Measurements from ENCODE around the gene SLC22A23.

Gene SLC22A23

DNA sequence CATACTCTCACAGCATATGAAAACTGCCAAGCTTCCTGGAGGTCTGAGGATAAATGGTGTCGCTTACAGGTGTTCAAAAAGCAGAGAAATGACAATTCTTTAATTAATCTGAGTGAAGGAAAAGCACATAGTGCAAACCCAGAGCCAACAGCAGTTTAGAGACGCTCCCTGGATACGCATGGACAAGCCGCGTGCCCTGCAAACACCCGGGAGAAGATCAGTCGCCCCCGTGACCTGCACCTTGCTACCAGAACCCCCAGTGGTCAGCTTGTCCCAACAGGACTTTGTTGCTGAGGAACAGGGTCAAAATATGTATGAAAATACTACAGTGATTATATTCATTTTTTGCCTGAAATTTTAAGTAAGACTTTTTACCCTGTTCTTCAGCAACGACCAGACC is 104.2 kb downstream of the SLC22A23 start:
- 85% methylated on average over 9 of the region's 9 CpGs for WGBS

DNA sequence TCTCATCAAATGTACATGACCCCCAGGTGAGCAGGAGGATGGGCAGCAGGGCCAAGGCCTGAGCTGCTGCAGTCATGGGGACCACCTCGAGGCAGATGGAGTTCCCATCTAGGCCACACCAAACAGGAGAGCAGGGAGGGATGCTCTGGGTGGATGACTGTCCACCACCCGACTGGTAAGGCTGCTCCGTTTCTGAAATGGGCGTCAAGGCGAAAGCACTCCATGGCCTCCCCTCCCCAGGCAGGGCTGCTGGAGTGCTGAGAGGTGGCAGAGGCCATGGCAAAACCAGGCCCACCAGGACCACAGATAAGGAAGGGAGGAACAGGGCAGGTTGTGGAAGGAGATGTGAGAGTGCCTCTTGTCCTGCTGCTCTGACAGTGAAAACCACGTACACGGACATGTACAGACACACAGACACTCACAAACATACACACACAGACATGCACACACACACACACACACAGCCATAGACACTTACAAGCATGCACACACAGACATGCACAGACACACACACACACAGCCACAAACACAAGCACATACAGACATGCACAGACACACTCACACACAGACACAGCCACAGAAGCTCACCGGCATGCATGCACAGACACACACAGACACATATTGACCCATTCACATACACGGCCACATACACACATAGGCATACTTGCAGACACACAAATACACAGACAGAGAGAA is 104.9 kb downstream of the SLC22A23 start:
- no peaks in the 10 kb centered on the region for H3K9me3 ChIP-seq (ENCODE audit: insufficient read depth, low read depth, low read length)
- H3K4me3 ChIP-seq (ENCODE audit: low read length), result no peak overlapping the region
- H3K36me3 ChIP-seq (ENCODE audit: insufficient read depth, low read length), result no peaks in the 10 kb centered on the region
- no peaks in the 10 kb centered on the region for H3K27me3 ChIP-seq (ENCODE audit: insufficient read depth, low read length)
- WGBS, result 88% methylated on average over 9 of the region's 9 CpGs
- no peak overlapping the region for H3K9ac ChIP-seq (ENCODE audit: low read depth, low read length)
- peaks cover 42% of the 10 kb centered on the region for H3K4me1 ChIP-seq (ENCODE audit: insufficient read depth, low read length)
- no peak overlapping the region for H3K27ac ChIP-seq (ENCODE audit: low read depth, low read length)

More for the DNA sequence above, 104.2 kb downstream of the SLC22A23 start:
- no peak overlapping the region for H3K9ac ChIP-seq (ENCODE audit: low read depth, low read length)
- H3K4me1 ChIP-seq (ENCODE audit: insufficient read depth, low read length), result peaks cover 49% of the 10 kb centered on the region
- H3K9me3 ChIP-seq (ENCODE audit: insufficient read depth, low read depth, low read length), result no peaks in the 10 kb centered on the region
- no peaks in the 10 kb centered on the region for H3K36me3 ChIP-seq (ENCODE audit: insufficient read depth, low read length)
- no peak overlapping the region for H3K27ac ChIP-seq (ENCODE audit: low read depth, low read length)
- H3K27me3 ChIP-seq (ENCODE audit: insufficient read depth, low read length), result no peaks in the 10 kb centered on the region
- no peak overlapping the region for H3K4me3 ChIP-seq (ENCODE audit: low read length)

DNA sequence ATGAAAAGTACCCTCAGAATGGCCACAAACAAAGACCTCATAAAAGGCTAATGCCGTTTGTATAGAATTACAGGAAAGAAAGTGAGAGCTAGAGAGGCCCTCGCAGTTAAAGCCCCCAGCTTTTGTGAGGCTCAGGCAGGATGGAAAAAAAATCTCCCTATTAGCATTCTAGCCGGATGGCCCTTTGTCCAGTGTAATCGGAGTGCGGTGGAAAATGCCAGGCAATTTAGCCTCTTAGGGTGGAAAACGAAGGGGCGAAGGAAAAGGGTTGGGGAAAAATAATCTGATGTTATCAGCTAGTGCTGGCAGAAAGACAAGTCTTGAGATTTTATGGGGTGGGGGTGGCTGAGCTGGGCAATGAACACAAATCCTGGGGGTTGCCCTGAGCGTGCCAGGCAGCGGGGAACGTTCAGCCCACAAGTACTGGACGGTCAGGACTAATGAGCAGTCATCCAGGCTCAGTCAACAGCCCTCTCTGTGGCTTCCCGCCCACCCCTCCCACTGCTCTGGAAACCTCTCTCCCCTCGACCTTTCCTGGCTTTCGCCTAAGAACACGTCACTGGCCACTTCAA is 105.7 kb downstream of the SLC22A23 start:
- Histone ChIP-seq H3K36me3 (ENCODE audit: insufficient read depth, low read length) (no peaks in the 10 kb centered on the region), H3K4me1 (ENCODE audit: insufficient read depth, low read length) (peaks cover 35% of the 10 kb centered on the region), H3K27ac (ENCODE audit: low read depth, low read length) (0 out of 2 replicates have a peak overlapping the region, but pooled peaks have one; percentile 1), H3K27me3 (ENCODE audit: insufficient read depth, low read length) (no peaks in the 10 kb centered on the region), H3K4me3 (ENCODE audit: low read length) (no peak overlapping the region), H3K9ac (ENCODE audit: low read depth, low read length) (no peak overlapping the region), H3K9me3 (ENCODE audit: insufficient read depth, low read depth, low read length) (no peaks in the 10 kb centered on the region)
- WGBS, result 49% methylated on average over 15 of the region's 15 CpGs

DNA sequence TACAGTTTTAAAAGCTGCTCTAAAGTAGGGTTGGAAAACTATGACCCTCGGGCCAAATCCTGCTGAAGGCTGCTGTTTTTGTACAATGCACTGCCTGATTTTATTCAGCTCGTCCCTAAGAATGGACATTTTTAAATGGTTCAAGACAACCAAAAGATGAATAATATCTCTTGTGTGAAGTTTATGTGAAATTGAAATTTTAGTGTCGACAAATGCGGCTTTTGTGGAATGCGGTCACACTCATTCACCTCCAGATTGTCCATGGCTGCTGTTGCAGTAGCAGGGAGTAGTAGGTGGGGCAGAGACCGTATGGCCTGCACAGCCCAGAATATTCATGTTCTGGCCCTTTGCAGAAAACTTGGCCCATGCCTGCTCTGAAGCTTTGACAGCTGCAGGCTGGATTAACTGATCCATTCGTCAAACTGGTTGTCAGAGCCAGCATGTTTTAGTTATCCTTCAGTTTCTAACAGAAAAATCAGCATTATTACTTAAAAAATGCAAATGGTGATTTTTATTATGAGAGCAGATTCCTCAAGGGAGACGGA is 106.5 kb downstream of the SLC22A23 start:
- WGBS, result 70% methylated on average over 7 of the region's 8 CpGs
- no peaks in the 10 kb centered on the region for H3K27me3 ChIP-seq (ENCODE audit: insufficient read depth, low read length)
- no peaks in the 10 kb centered on the region for H3K36me3 ChIP-seq (ENCODE audit: insufficient read depth, low read length)
- H3K9ac ChIP-seq (ENCODE audit: low read depth, low read length), result 0 out of 2 replicates have a peak overlapping the region, but pooled peaks have one; percentile 2
- no peaks in the 10 kb centered on the region for H3K9me3 ChIP-seq (ENCODE audit: insufficient read depth, low read depth, low read length)
- H3K4me1 ChIP-seq (ENCODE audit: insufficient read depth, low read length), result peaks cover 31% of the 10 kb centered on the region
- no peak overlapping the region for H3K27ac ChIP-seq (ENCODE audit: low read depth, low read length)
- no peak overlapping the region for H3K4me3 ChIP-seq (ENCODE audit: low read length)

DNA sequence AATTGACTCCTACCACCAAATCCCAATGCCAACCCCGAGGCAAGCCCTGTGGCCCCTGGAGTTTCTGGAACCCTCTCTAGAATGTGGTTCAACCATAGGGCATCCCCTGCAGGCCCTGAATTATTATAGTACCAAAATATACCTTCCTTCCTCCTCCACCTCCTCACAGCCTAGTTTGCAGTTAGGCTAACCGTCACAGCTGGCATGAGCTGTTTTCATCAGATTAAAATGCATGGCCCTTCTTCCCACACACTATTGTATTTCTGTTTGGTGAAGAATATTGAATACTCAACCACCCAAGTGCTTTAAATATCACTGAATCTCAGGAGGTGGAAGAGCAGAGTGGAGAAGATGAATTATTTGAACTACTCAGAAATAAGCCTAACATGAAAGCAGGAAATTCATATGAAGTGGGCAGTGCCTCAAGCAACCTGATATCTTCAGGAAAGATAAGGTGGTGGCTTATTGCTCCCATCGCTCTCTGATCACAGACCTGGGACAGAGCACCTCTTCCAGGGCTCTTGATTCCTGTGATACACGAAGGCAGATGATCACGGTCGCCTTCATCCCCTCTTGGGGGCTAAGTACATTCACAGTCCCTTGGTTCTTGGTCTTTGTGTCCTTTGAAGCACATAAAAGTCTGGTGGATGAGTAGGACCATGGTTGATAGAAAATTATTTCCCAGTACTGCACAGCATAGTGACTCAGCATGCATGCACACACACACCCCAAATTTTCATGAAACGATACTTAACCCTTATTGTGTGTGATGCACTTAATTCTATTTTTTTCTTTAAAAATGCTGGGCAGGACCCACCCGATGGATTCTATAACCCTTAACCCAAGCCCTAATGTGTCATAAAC is 107.2 kb downstream of the SLC22A23 start:
- 0 out of 2 replicates have a peak overlapping the region, but pooled peaks have one; percentile 2 for H3K9ac ChIP-seq (ENCODE audit: low read depth, low read length)
- H3K4me1 ChIP-seq (ENCODE audit: insufficient read depth, low read length), result peaks cover 30% of the 10 kb centered on the region
- 88% methylated on average over 8 of the region's 8 CpGs for WGBS
- no peak overlapping the region for H3K4me3 ChIP-seq (ENCODE audit: low read length)
- H3K27me3 ChIP-seq (ENCODE audit: insufficient read depth, low read length), result no peaks in the 10 kb centered on the region
- H3K36me3 ChIP-seq (ENCODE audit: insufficient read depth, low read length), result no peaks in the 10 kb centered on the region
- no peak overlapping the region for H3K27ac ChIP-seq (ENCODE audit: low read depth, low read length)
- H3K9me3 ChIP-seq (ENCODE audit: insufficient read depth, low read depth, low read length), result no peaks in the 10 kb centered on the region

DNA sequence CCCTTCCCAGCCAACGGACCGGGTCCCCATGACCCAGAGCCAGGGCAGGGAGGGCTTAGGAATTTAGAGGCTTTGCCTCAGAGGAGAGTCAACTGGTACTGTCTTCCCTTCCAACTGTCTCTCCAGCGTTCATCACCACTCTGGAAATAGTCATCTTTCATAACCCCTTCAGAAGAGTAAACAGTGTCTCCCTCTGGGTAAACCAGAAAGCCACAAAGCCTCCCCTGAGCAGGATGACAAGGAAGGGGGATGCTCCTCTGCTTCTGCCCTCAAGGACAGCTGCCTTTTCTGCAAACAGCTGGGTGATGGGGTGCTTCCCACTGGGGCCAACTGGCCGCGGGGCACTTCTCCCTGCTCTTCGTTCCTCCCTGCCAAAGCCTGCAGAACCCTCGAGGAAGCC is 108.0 kb downstream of the SLC22A23 start:
- 97% methylated on average over 7 of the region's 7 CpGs for WGBS
- H3K27me3 ChIP-seq (ENCODE audit: insufficient read depth, low read length), result no peaks in the 10 kb centered on the region
- no peak overlapping the region for H3K9ac ChIP-seq (ENCODE audit: low read depth, low read length)
- H3K9me3 ChIP-seq (ENCODE audit: insufficient read depth, low read depth, low read length), result no peaks in the 10 kb centered on the region
- no peak overlapping the region for H3K4me3 ChIP-seq (ENCODE audit: low read length)
- H3K36me3 ChIP-seq (ENCODE audit: insufficient read depth, low read length), result no peaks in the 10 kb centered on the region
- H3K4me1 ChIP-seq (ENCODE audit: insufficient read depth, low read length), result peaks cover 37% of the 10 kb centered on the region
- no peak overlapping the region for H3K27ac ChIP-seq (ENCODE audit: low read depth, low read length)

DNA sequence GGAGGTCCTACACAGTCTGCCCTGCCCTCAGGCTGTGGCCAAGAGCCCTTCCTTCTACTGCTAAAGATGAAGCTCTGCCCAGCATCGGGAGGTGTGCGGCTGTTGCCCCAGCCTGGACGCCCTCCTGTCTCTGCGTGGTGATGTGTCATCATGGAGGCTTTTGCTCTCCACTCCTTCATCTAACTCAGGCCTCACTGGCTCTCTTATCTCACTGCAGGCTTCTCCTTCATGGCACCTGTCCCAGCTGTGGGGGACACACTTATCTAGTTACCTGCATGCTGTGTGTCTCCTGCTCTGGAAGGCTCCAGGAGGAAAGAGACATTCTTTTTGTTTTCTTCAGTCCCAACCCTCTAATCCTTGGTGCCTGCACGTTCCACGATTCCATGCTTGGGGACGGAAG is 109.0 kb downstream of the SLC22A23 start:
- no peaks in the 10 kb centered on the region for H3K36me3 ChIP-seq (ENCODE audit: insufficient read depth, low read length)
- no peaks in the 10 kb centered on the region for H3K27me3 ChIP-seq (ENCODE audit: insufficient read depth, low read length)
- no peak overlapping the region for H3K4me3 ChIP-seq (ENCODE audit: low read length)
- H3K4me1 ChIP-seq (ENCODE audit: insufficient read depth, low read length), result peaks cover 41% of the 10 kb centered on the region
- no peak overlapping the region for H3K27ac ChIP-seq (ENCODE audit: low read depth, low read length)
- WGBS, result 96% methylated on average over 7 of the region's 7 CpGs
- no peaks in the 10 kb centered on the region for H3K9me3 ChIP-seq (ENCODE audit: insufficient read depth, low read depth, low read length)
- no peak overlapping the region for H3K9ac ChIP-seq (ENCODE audit: low read depth, low read length)

DNA sequence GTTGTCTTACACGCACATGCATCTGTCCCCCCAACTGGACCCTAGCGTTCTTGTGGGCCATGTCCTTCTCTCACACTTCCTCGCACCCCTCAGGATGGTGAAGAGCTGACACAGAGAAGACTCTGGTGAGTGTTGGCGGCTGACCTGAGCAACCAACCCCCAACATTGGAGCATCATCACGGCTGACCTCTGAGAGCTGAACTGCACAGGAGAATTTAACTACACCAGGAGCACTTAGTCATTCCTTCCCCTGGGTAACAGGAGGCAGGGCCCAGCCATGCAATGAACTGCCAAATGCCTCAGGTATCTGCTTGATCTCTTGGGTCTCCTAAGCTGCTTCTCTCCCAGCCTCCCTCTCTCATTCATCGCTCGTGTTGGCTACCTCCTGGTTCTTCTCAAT is 109.6 kb downstream of the SLC22A23 start:
- Histone ChIP-seq H3K27me3 (ENCODE audit: insufficient read depth, low read length) (no peaks in the 10 kb centered on the region), H3K9ac (ENCODE audit: low read depth, low read length) (no peak overlapping the region), H3K36me3 (ENCODE audit: insufficient read depth, low read length) (no peaks in the 10 kb centered on the region), H3K4me1 (ENCODE audit: insufficient read depth, low read length) (peaks cover 46% of the 10 kb centered on the region), H3K9me3 (ENCODE audit: insufficient read depth, low read depth, low read length) (no peaks in the 10 kb centered on the region), H3K4me3 (ENCODE audit: low read length) (no peak overlapping the region), H3K27ac (ENCODE audit: low read depth, low read length) (no peak overlapping the region)
- WGBS, result 93% methylated on average over 7 of the region's 7 CpGs

DNA sequence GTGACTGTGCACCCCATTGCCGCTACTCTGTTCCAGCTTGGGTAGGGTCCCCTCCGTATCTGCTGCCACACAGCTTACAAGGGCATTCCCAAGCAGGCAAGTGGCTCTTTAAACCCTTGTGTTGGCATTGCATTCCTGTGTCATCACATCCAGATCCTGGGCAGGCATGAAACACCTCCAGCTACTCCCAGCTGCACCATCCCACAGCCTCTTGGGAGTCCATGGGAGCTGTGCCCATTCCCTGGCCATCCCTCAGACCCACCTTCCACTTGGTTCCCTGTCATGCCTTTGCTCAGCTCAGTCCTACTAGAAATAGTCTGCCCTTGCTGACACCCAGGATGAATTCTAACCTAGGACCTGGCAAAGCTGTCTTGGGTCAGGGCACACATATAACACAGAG is 110.4 kb downstream of the SLC22A23 start:
- Histone ChIP-seq H3K36me3 (ENCODE audit: insufficient read depth, low read length) (no peaks in the 10 kb centered on the region), H3K4me3 (ENCODE audit: low read length) (no peak overlapping the region), H3K9me3 (ENCODE audit: insufficient read depth, low read depth, low read length) (no peaks in the 10 kb centered on the region), H3K4me1 (ENCODE audit: insufficient read depth, low read length) (peaks cover 49% of the 10 kb centered on the region), H3K27ac (ENCODE audit: low read depth, low read length) (no peak overlapping the region), H3K9ac (ENCODE audit: low read depth, low read length) (no peak overlapping the region), H3K27me3 (ENCODE audit: insufficient read depth, low read length) (no peaks in the 10 kb centered on the region)
- WGBS, result 90% methylated on average over 2 of the region's 2 CpGs

DNA sequence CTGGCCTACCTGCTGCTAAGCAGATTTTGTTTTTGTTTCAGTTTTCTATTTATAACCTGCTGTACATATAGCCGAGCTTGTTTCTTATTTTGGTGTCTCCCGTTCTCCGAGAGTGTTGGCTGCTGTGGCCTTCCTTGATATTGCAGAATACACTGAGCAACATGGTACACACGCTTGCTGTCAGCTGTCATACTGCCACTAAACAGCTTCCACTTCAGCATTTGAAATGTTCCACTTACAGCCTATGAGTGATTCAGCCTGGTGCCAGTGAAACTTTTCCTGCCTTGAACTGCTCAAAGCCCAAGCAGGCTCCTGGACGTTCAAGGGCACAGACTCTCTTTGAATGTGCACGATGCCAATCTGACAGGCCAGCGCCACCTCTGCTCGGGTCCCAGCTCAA is 111.0 kb downstream of the SLC22A23 start:
- WGBS, result 81% methylated on average over 8 of the region's 8 CpGs
- Histone ChIP-seq H3K9ac (ENCODE audit: low read depth, low read length) (no peak overlapping the region), H3K36me3 (ENCODE audit: insufficient read depth, low read length) (no peaks in the 10 kb centered on the region), H3K27ac (ENCODE audit: low read depth, low read length) (no peak overlapping the region), H3K4me3 (ENCODE audit: low read length) (no peak overlapping the region), H3K27me3 (ENCODE audit: insufficient read depth, low read length) (no peaks in the 10 kb centered on the region), H3K4me1 (ENCODE audit: insufficient read depth, low read length) (peaks cover 49% of the 10 kb centered on the region), H3K9me3 (ENCODE audit: insufficient read depth, low read depth, low read length) (no peaks in the 10 kb centered on the region)
